GM19372 (cell line): ENCODE measurements around the gene NEO1.

ENCODE experiments used
- ATAC-seq: cut with Tn5 transposase; IDR thresholded peaks from one replicate; pipeline ENCODE4 v1.9.1; 2021; ENCODE audit warnings: mild to moderate bottlenecking, low read depth, moderate library complexity; ENCODE audit not compliant: unreplicated experiment

The NEO1 gene

GRCh38 chr15:73051807-73052652, at the start of gene NEO1:
Gene NEO1, plus strand, starts transcription at chr15:73052463. Its CDS starts 213 bp downstream, at chr15:73052676.
- peak; percentile 65 for ATAC-seq

GRCh38 chr15:73004462-73004861, 47.8 kb upstream of the NEO1 start:
- no peak for ATAC-seq

GRCh38 chr15:73005032-73005431, 47.2 kb upstream of the NEO1 start:
- ATAC-seq = no peak

GRCh38 chr15:73005446-73005845, 46.8 kb upstream of the NEO1 start:
- no peak for ATAC-seq

- no peak for ATAC-seq
These were observed 45.7 kb upstream of the NEO1 start for GRCh38 chr15:73006523-73006922.

- ATAC-seq = no peak
These were observed 42.9 kb upstream of the NEO1 start for GRCh38 chr15:73009066-73010056.

GRCh38 chr15:73010154-73011152, 41.8 kb upstream of the NEO1 start:
- ATAC-seq = no peak

GRCh38 chr15:73014904-73015303, 37.4 kb upstream of the NEO1 start:
- no peak for ATAC-seq

GRCh38 chr15:73015493-73015892, 36.8 kb upstream of the NEO1 start:
- no peak for ATAC-seq

GRCh38 chr15:73017987-73018386, 34.3 kb upstream of the NEO1 start:
- no peak for ATAC-seq

- no peak for ATAC-seq
These were observed 33.1 kb upstream of the NEO1 start for GRCh38 chr15:73019154-73019553.

GRCh38 chr15:73019601-73020146, 32.6 kb upstream of the NEO1 start:
- no peak for ATAC-seq

- no peak for ATAC-seq
These were observed 31.1 kb upstream of the NEO1 start for GRCh38 chr15:73021139-73021621.

GRCh38 chr15:73022161-73022560, 30.1 kb upstream of the NEO1 start:
- no peak for ATAC-seq

GRCh38 chr15:73023071-73023470, 29.2 kb upstream of the NEO1 start:
- no peak for ATAC-seq

GRCh38 chr15:73024168-73024567, 28.1 kb upstream of the NEO1 start:
- ATAC-seq = no peak

- ATAC-seq = no peak
These were observed 25.7 kb upstream of the NEO1 start for GRCh38 chr15:73026511-73027054.

GRCh38 chr15:73028031-73028430, 24.2 kb upstream of the NEO1 start:
- ATAC-seq = no peak

GRCh38 chr15:73028831-73029451, 23.3 kb upstream of the NEO1 start:
- ATAC-seq = no peak
